Adrenal gland (tissue), 5 donors: ENCODE results near the gene DDX51.

Source experiments
- CTCF ChIP-seq, 6 experiments: fragments of 450-650 bp in 4 of 6; fragments of 200-600 bp in 2 of 6; sonication (generic) in 1 of 6; IDR thresholded peaks; 1 replicate in 5 of 6; 2 replicates in 1 of 6; pipeline versions ENCODE4 v1.5.1 to v1.8.0; 2016 to 2021; ENCODE audit warnings: antibody characterized with exemption in 6 of 6, mild to moderate bottlenecking in 2 of 6, moderate library complexity in 1 of 6
- POLR2A ChIP-seq, 2 donors: fragments of 450-650 bp; IDR thresholded peaks; one replicate each; pipeline ENCODE4 v1.6.1; 2017; ENCODE audit warnings: antibody characterized with exemption in 2 of 2, mild to moderate bottlenecking in 2 of 2, moderate library complexity in 1 of 2
- donor health status: DM: no; HTN: no; CAD: no.

DNA sequence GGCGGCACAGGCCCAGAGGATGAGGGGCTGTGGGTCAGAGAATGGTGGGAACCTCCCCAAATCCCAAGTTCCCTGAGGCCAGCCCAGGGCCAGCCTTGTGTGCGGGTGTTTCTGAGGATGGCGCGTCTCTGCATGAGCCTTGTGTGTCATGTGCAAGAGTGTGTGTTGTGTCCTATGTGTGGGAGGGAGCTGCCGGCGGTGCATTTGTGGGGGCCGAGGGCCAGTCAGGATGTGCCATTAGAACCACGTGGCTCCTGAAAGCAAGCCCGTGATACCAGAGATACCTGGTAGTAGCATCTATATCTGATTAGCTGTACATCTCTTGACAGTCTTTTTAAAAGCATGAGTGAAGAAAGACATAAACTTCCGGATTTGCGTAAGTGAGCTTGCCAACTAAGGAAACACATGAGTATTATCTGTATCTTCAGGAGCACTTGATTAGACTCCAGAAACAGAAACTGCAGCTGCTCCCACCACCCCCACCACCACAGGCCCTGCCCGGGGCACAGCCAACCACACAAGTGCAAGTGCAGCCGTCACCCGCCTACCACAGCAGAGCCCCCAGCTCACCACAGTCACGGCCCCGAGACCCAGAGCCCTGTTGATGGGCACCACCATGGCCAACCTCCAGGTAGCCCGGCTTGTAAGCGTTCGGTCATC is 19.2 kb downstream of the DDX51 start:
- no peak for TF ChIP-seq CTCF (IDR thresholded peaks at IDR 0.05)
- TF ChIP-seq POLR2A (IDR thresholded peaks at IDR 0.05): no peak
